HepG2 (cell line): ENCODE data around the gene GRIK4. TPM values are rescaled to one million over a fixed set of nuclear protein-coding genes. Genes with fewer than 3 reads are reported as not detected.

Experiments used
- ATAC-seq: fragments of 200-7000 bp; cut with Tn5 transposase; 3 replicates; pipeline ENCODE4 v1.9.1; 2020; ENCODE audit warnings: mild to moderate bottlenecking, moderate library complexity
- BruUV-seq: library from RNA; stranded (reverse); fragments of 400-500 nt; replicated peaks from 2 replicates; lab custom pipeline; 2021; lab: Mats Ljungman, UMichigan
- CTCF ChIA-PET: fragments of 300-600 bp; formaldehyde crosslinking; extraction: SDS; loops from one replicate; lab custom pipeline; 2021; ENCODE audit warnings: low total read pairs, inconsistent platforms, low intra/inter-chr PET ratio; lab: Yijun Ruan, JAX
- POLR2A ChIA-PET: fragments of 350-600 bp; sonication (Branson Sonifier 250); formaldehyde crosslinking; loops from one replicate; lab custom pipeline; 2020; ENCODE audit warnings: antibody characterized with exemption, inconsistent platforms; lab: Yijun Ruan, JAX
- DNase-seq: peaks from one replicate; pipeline ENCODE4 v3.0.0-alpha.2; 2015; ENCODE audit warnings: low spot score
- FAIRE-seq: peaks from 3 replicates; lab custom pipeline; 2011; peaks lifted over from hg19 to GRCh38; lab: Jason Lieb, UNC
- H2AFZ ChIP-seq: one replicate; pipeline ENCODE4 v1.6.1; 2011; ENCODE audit warnings: low read length, inconsistent platforms
- H3K27ac ChIP-seq: fragments of 300-600 bp; 3 replicates; pipeline ENCODE4 v1.8.0; 2011; ENCODE audit warnings: mixed run types, mild to moderate bottlenecking, mixed read lengths, low read length, inconsistent platforms; ENCODE audit not compliant: insufficient read depth; ENCODE audit errors: extremely low read length
- H3K27me3 ChIP-seq, 2 experiments: fragments of 200-600 bp in 1 of 2; 2 replicates in 1 of 2; 3 replicates in 1 of 2; pipeline versions ENCODE4 v1.6.0 to v1.8.0; 2011; ENCODE audit warnings: low read length in 2 of 2, mild to moderate bottlenecking in 2 of 2, moderate library complexity in 2 of 2, inconsistent platforms in 1 of 2; ENCODE audit not compliant: insufficient read depth in 2 of 2, control insufficient read depth in 1 of 2
- H3K36me3 ChIP-seq, 2 experiments: fragments of 200-600 bp in 1 of 2; replicated peaks in 1 of 2; 2 replicates in 1 of 2; 3 replicates in 1 of 2; pipeline versions ENCODE4 v1.5.1 to v1.8.0; 2011; ENCODE audit warnings: low read length in 2 of 2, inconsistent platforms in 1 of 2; ENCODE audit not compliant: insufficient read depth in 2 of 2, control insufficient read depth in 1 of 2
- H3K4me1 ChIP-seq: 2 replicates; pipeline ENCODE4 v1.5.1; 2012; ENCODE audit warnings: low read length, inconsistent platforms; ENCODE audit not compliant: insufficient read depth
- H3K4me2 ChIP-seq: 2 replicates; pipeline ENCODE4 v1.6.0; 2011; ENCODE audit warnings: low read depth, low read length, inconsistent platforms
- H3K4me3 ChIP-seq, 3 experiments: fragments of 200-600 bp in 1 of 3; sonication (generic), shearing (Covaris generic) in 1 of 3; replicated peaks in 1 of 3; 2 replicates each; pipeline ENCODE4 v1.5.1; 2011 to 2016; ENCODE audit warnings: low read length in 3 of 3, inconsistent platforms in 2 of 3, low read depth in 2 of 3, mild to moderate bottlenecking in 2 of 3, control low read depth in 1 of 3, mixed read lengths in 1 of 3; ENCODE audit not compliant: insufficient read depth in 1 of 3
- H3K79me2 ChIP-seq: one replicate; pipeline ENCODE4 v1.6.1; 2011; ENCODE audit warnings: low read length, inconsistent platforms; ENCODE audit not compliant: insufficient read depth
- H3K9ac ChIP-seq: 2 replicates; pipeline ENCODE4 v1.6.0; 2011; ENCODE audit warnings: mild to moderate bottlenecking, low read depth, low read length, inconsistent platforms; ENCODE audit not compliant: insufficient read depth
- H3K9me3 ChIP-seq: 2 replicates; pipeline ENCODE4 v1.5.1; 2012; ENCODE audit warnings: mild to moderate bottlenecking, low read length
- H4K20me1 ChIP-seq: 2 replicates; pipeline ENCODE4 v1.6.0; 2011; ENCODE audit warnings: inconsistent platforms, mild to moderate bottlenecking, low read length, moderate library complexity; ENCODE audit not compliant: insufficient read depth
- DNMT3B ChIP-seq: conservative IDR thresholded peaks from 2 replicates; pipeline ENCODE4 v1.6.1; 2016; ENCODE audit warnings: missing biosample characterization, control low read depth
- FOXC1 ChIP-seq: sonication (generic); formaldehyde crosslinking; IDR thresholded peaks from 2 replicates; pipeline ENCODE4 v1.8.0; 2022; ENCODE audit warnings: mild to moderate bottlenecking, missing genetic modification reagents, borderline replicate concordance
- LBX2 ChIP-seq: sonication (generic); formaldehyde crosslinking; IDR thresholded peaks from 2 replicates; pipeline ENCODE4 v1.5.0; 2020; ENCODE audit warnings: missing genetic modification reagents, mild to moderate bottlenecking, borderline replicate concordance
- REST ChIP-seq, 2 experiments: IDR thresholded peaks; 2 replicates each; pipeline ENCODE4 v1.6.1; 2011 to 2012; ENCODE audit warnings: low read length in 2 of 2, borderline replicate concordance in 1 of 2, low read depth in 1 of 2, mild to moderate bottlenecking in 1 of 2, moderate library complexity in 1 of 2
- SNAI1 ChIP-seq: sonication (generic); formaldehyde crosslinking; IDR thresholded peaks from 2 replicates; pipeline ENCODE4 v1.5.0; 2020; ENCODE audit warnings: mild to moderate bottlenecking, missing genetic modification reagents, borderline replicate concordance
- YY1 ChIP-seq: IDR thresholded peaks from 2 replicates; pipeline ENCODE4 v1.6.1; 2011; ENCODE audit warnings: low read length, low read depth, moderate library complexity, mild to moderate bottlenecking; ENCODE audit not compliant: insufficient read depth, insufficient replicate concordance
- ZNF124 ChIP-seq: sonication (generic); formaldehyde crosslinking; IDR thresholded peaks from 2 replicates; pipeline ENCODE4 v1.4.0; 2020; ENCODE audit warnings: missing genetic modification reagents
- ZNF143 ChIP-seq: sonication (generic); formaldehyde crosslinking; IDR thresholded peaks from 2 replicates; pipeline ENCODE4 v1.4.0; 2020; ENCODE audit warnings: missing genetic modification reagents
- ZNF513 ChIP-seq: sonication (generic); formaldehyde crosslinking; conservative IDR thresholded peaks from 2 replicates; pipeline ENCODE4 v1.5.0; 2020; ENCODE audit warnings: missing genetic modification reagents
- ZNF598 ChIP-seq: sonication (generic); formaldehyde crosslinking; IDR thresholded peaks from 2 replicates; pipeline ENCODE4 v1.5.1; 2020; ENCODE audit warnings: mild to moderate bottlenecking, missing genetic modification reagents, borderline replicate concordance
- WGBS: methylation state at CpG from one replicate; pipeline ENCODE4 v1.1.6; 2017; ENCODE audit warnings: low lambda C conversion rate; 5-methylcytosine and 5-hydroxymethylcytosine counted together
- in situ Hi-C: cut with HindIII; loops from 2 replicates; pipeline ENCODE4 v1.10.0; 2017; ENCODE audit warnings: low pct_unique_long_range_greater_than_20kb; ENCODE audit not compliant: extremely low pct_ligation_motif_present
- intact Hi-C: fragments of 100-400 bp; cut with micrococcal nuclease; formaldehyde crosslinking; loops from one replicate; pipeline ENCODE4 v1.10.0; 2022; ENCODE audit not compliant: unreplicated experiment
- polyA plus RNA-seq, 8 experiments: library from polyadenylated mRNA; depleted of rRNA in 3 of 8; stranded (reverse) in 7 of 8; unstranded in 1 of 8; fragments of >200 nt; fragmentation: Illumina TruSeq in 4 of 8; extraction: Trizol in 4 of 8; gene quantifications; 2 replicates each; pipeline versions ENCODE4 v1.2.1 to v1.2.3, GENCODE V29; 2011 to 2016; ENCODE audit warnings: low read depth in 4 of 8, missing spikeins in 1 of 8, mixed read lengths in 1 of 8; ENCODE audit not compliant: insufficient read depth in 1 of 8
- total RNA-seq, 5 experiments: library from RNA; depleted of rRNA; stranded (reverse); fragments of >200 nt; fragmentation: Illumina TruSeq; extraction: Trizol; gene quantifications; 2 replicates each; pipeline ENCODE4 v1.2.3, GENCODE V29; 2016; ENCODE audit warnings: low read depth in 1 of 5

Gene GRIK4
- total and polyA plus RNA-seq, 2 of the 13 experiments (the other 11 are each of a cell fraction or from before 2014, with no cell fraction given) = 0.04 to 0.07 TPM

GRCh38 chr11:120898568-120898967 is 387.0 kb downstream of the GRIK4 start:
- ATAC-seq = no peak
- BruUV-seq = no TSS peak
- Histone ChIP-seq H3K4me2 (no peak overlapping the region), H3K9ac (no peak overlapping the region), H3K27ac (no peak overlapping the region), H3K4me1 (peaks cover 22% of the 10 kb centered on the region), H4K20me1 (no peaks in the 10 kb centered on the region), H3K4me3 (no peak overlapping the region), H3K9me3 (no peaks in the 10 kb centered on the region), H3K27me3 (peaks cover 1 to 15% of the 10 kb centered on the region in 2 experiments; a peak in 2 of 5 replicates), H2AFZ (no peak overlapping the region), H3K36me3 (no peaks in the 10 kb centered on the region), H3K79me2 (no peaks in the 10 kb centered on the region)
- ChIA-PET CTCF (no interaction called here), POLR2A (no interaction called here)
- intact Hi-C loops = no loop called here
- no peak for FAIRE-seq
- TF ChIP-seq ZNF513 (CRISPR knock-in tag) (no peak), ZNF598 (CRISPR knock-in tag) (no peak), DNMT3B (no peak), REST (IDR thresholded peaks at IDR 0.05; ENCODE audit: borderline replicate concordance in 1 of 2, low read depth in 1 of 2, low read length in 2 of 2) (no peak), ZNF143 (CRISPR knock-in tag) (no peak), SNAI1 (no peak), FOXC1 (CRISPR knock-in tag) (no peak), ZNF124 (CRISPR knock-in tag) (no peak), YY1 (no peak), LBX2 (CRISPR knock-in tag) (no peak)
- in situ Hi-C loops = no loop called here
- no peak for DNase-seq
- WGBS = 33% methylated on average over 5 of the region's 6 CpGs
